Measurements from ENCODE around the gene ARRDC3. TPM values are rescaled to one million over a fixed set of nuclear protein-coding genes. Genes with fewer than 3 reads are reported as not detected.

ARRDC3 gene
- total and polyA plus RNA-seq, 9 of the 15 experiments (the other 6 are each of a cell fraction or from before 2014, with no cell fraction given): 15.3 to 58.1 (median 39.4) TPM

DNA sequence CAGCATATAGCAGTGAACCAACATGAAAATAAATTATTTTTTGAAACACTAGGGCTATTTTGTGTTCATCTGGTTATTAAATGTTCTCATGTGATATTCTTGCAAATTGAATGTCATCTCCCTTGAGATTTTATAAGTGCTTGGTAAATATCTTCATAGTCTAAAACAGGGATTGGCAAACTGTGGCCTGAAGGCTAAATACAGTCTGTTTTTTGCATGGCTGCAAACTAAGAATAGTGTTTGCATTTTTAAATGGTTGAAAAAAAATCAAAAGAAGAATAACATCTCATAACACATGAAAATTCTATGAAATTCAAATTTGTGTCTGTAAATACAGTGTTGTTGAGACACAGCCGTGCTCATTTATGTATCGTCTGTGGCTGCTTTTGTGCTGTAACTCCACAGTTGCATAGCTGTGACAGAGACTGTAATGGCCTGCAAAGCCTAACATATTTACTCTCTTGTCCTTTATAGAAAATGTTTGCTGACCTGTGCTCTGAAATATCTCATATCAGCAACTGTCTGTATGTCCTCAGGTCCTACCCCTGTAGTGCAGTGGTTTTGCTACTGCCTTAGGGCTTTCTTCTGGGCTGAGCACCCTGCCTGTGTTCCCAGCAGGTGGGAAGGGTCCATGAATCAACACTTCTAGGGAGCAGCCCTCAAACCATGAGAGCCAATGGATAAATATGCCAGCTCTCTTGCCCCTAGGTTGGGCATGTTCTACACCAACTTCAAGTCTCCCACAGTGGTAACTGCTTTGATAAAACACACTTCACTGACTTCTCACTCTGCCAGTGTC lies 41.7 kb upstream of the ARRDC3 start (continued):
- TF ChIP-seq, protein P1, sequence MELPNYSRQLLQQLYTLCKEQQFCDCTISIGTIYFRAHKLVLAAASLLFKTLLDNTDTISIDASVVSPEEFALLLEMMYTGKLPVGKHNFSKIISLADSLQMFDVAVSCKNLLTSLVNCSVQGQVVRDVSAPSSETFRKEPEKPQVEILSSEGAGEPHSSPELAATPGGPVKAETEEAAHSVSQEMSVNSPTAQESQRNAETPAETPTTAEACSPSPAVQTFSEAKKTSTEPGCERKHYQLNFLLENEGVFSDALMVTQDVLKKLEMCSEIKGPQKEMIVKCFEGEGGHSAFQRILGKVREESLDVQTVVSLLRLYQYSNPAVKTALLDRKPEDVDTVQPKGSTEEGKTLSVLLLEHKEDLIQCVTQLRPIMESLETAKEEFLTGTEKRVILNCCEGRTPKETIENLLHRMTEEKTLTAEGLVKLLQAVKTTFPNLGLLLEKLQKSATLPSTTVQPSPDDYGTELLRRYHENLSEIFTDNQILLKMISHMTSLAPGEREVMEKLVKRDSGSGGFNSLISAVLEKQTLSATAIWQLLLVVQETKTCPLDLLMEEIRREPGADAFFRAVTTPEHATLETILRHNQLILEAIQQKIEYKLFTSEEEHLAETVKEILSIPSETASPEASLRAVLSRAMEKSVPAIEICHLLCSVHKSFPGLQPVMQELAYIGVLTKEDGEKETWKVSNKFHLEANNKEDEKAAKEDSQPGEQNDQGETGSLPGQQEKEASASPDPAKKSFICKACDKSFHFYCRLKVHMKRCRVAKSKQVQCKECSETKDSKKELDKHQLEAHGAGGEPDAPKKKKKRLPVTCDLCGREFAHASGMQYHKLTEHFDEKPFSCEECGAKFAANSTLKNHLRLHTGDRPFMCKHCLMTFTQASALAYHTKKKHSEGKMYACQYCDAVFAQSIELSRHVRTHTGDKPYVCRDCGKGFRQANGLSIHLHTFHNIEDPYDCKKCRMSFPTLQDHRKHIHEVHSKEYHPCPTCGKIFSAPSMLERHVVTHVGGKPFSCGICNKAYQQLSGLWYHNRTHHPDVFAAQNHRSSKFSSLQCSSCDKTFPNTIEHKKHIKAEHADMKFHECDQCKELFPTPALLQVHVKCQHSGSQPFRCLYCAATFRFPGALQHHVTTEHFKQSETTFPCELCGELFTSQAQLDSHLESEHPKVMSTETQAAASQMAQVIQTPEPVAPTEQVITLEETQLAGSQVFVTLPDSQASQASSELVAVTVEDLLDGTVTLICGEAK (IDR thresholded peaks at IDR 0.05): no peak
- TF ChIP-seq, protein P1 (CRISPR knock-in tag; IDR thresholded peaks at IDR 0.05): no peak
- TF ChIP-seq CBX2 (IDR thresholded peaks at IDR 0.05; ENCODE audit: insufficient read depth, low read length, poor library complexity, severe bottlenecking): no peak
- no peak for TF ChIP-seq CCNT2 (IDR thresholded peaks at IDR 0.05; ENCODE audit: borderline replicate concordance, extremely low read depth, insufficient read length, low read depth, low read length)
- no peak for TF ChIP-seq ZNF717 (CRISPR knock-in tag; IDR thresholded peaks at IDR 0.05)
- TF ChIP-seq, protein P2, sequence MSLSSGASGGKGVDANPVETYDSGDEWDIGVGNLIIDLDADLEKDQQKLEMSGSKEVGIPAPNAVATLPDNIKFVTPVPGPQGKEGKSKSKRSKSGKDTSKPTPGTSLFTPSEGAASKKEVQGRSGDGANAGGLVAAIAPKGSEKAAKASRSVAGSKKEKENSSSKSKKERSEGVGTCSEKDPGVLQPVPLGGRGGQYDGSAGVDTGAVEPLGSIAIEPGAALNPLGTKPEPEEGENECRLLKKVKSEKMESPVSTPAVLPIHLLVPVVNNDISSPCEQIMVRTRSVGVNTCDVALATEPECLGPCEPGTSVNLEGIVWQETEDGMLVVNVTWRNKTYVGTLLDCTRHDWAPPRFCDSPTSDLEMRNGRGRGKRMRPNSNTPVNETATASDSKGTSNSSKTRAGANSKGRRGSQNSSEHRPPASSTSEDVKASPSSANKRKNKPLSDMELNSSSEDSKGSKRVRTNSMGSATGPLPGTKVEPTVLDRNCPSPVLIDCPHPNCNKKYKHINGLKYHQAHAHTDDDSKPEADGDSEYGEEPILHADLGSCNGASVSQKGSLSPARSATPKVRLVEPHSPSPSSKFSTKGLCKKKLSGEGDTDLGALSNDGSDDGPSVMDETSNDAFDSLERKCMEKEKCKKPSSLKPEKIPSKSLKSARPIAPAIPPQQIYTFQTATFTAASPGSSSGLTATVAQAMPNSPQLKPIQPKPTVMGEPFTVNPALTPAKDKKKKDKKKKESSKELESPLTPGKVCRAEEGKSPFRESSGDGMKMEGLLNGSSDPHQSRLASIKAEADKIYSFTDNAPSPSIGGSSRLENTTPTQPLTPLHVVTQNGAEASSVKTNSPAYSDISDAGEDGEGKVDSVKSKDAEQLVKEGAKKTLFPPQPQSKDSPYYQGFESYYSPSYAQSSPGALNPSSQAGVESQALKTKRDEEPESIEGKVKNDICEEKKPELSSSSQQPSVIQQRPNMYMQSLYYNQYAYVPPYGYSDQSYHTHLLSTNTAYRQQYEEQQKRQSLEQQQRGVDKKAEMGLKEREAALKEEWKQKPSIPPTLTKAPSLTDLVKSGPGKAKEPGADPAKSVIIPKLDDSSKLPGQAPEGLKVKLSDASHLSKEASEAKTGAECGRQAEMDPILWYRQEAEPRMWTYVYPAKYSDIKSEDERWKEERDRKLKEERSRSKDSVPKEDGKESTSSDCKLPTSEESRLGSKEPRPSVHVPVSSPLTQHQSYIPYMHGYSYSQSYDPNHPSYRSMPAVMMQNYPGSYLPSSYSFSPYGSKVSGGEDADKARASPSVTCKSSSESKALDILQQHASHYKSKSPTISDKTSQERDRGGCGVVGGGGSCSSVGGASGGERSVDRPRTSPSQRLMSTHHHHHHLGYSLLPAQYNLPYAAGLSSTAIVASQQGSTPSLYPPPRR (CRISPR knock-in tag; IDR thresholded peaks at IDR 0.05; ENCODE audit: borderline replicate concordance): no peak
